GM12891 (cell line): ENCODE data around the gene PTGER2.

Source experiments
- PAX5 ChIP-seq: IDR thresholded peaks from 2 replicates; pipeline ENCODE4 v1.6.1; 2011; ENCODE audit warnings: low read length, moderate library complexity, mild to moderate bottlenecking; ENCODE audit not compliant: insufficient read depth, severe bottlenecking
- POLR2A ChIP-seq: IDR thresholded peaks from 2 replicates; pipeline ENCODE4 v1.6.1; 2011; ENCODE audit warnings: low read depth, low read length, control low read depth
- POLR2AphosphoS5 ChIP-seq: IDR thresholded peaks from 2 replicates; pipeline ENCODE4 v1.6.1; 2011; ENCODE audit warnings: low read depth, low read length, control low read depth
- SPI1 ChIP-seq: IDR thresholded peaks from 2 replicates; pipeline ENCODE4 v1.6.1; 2011; ENCODE audit warnings: low read depth, low read length, control low read depth

- no peak for TF ChIP-seq POLR2A
- TF ChIP-seq PAX5, result no peak
- no peak for TF ChIP-seq SPI1
- TF ChIP-seq POLR2AphosphoS5, result no peak
Measured at GRCh38 chr14:52370406-52370935, 56.4 kb downstream of the PTGER2 start.
